CD4-positive, alpha-beta T cell treated with Interleukin-15 for 1 hour (primary cell): Measurements from ENCODE around the gene MAN2A1.
"Not testable (repeated sequence)": the region's sequence is repeated elsewhere in the genome, so short reads cannot be mapped to it uniquely, and the experiment has no call there.

Experiments used
- DNase-seq: peaks from one replicate; pipeline ENCODE4 v3.0.0-alpha.2; 2020

MAN2A1 gene

GRCh38 chr5:109876941-109877669, 187.4 kb downstream of the MAN2A1 start:
- DNase-seq = no peak

DNA sequence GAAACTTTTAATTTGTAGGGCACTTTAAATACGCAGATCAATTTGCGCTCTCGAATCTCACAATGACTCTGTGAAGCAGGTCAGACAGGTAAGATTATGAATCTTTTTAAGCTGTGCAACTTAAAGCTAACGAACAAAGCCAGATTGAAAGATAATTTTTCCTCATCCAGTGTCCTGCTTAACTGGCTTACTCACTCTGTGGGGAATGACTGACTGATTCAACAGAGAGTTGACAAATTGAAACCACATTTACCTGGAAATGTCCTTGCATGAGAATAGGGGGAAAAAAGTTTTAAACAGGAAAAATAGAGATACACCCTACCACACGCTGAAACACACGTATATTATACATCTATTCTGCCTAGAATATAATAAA, 187.9 kb downstream of the MAN2A1 start:
- DNase-seq = no peak

- no peak for DNase-seq
Measured at GRCh38 chr5:109878887-109879286, 189.2 kb downstream of the MAN2A1 start.

GRCh38 chr5:109880907-109881685, 191.4 kb downstream of the MAN2A1 start:
- DNase-seq = no peak

- no peak for DNase-seq
Measured at GRCh38 chr5:109882546-109882945, 192.8 kb downstream of the MAN2A1 start.

DNA sequence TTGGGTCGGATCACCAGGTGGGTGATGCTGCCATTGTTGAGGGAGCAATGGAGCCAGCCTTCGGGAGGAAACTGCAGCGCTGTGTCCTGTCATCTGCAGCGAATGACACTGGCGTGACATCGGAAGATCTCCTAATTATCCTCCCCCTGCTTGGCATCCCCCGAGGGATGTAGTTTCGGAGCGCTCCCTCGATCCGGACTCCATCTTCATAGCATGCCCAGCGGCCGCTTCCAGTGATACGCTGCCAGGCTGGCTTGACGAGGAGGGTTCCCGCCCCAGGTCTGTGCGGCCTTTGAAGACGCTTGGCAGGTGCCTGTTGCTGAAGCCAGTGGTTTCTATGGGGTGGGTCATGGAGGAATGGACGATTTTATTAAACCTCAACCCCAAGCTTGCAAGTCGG, 194.9 kb downstream of the MAN2A1 start:
- no peak for DNase-seq

DNA sequence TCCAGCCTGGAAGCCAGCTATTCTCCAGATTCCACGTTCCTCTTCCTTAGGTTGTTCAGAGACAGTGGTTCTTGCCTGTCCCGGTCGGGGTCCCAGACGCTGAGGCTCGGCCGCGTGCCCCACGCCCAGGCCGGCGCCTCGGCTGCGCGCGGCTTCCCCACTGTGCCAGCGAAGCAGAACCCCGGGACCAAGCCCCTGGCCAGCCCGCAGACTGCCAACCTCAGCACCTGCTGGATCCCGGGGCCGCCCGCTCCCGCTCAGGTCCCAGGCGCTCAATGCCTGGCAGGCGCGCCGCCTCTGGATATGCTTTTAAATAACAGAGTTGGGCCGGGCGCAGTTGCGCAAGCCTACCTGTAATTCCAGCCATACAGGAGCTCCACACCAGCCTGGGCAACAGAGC, 195.5 kb downstream of the MAN2A1 start:
- DNase-seq = no peak

- no peak for DNase-seq
Measured at GRCh38 chr5:109888989-109889388, 199.3 kb downstream of the MAN2A1 start.

GRCh38 chr5:109893271-109893670, 203.5 kb downstream of the MAN2A1 start:
- DNase-seq = not testable (repeated sequence)

DNA sequence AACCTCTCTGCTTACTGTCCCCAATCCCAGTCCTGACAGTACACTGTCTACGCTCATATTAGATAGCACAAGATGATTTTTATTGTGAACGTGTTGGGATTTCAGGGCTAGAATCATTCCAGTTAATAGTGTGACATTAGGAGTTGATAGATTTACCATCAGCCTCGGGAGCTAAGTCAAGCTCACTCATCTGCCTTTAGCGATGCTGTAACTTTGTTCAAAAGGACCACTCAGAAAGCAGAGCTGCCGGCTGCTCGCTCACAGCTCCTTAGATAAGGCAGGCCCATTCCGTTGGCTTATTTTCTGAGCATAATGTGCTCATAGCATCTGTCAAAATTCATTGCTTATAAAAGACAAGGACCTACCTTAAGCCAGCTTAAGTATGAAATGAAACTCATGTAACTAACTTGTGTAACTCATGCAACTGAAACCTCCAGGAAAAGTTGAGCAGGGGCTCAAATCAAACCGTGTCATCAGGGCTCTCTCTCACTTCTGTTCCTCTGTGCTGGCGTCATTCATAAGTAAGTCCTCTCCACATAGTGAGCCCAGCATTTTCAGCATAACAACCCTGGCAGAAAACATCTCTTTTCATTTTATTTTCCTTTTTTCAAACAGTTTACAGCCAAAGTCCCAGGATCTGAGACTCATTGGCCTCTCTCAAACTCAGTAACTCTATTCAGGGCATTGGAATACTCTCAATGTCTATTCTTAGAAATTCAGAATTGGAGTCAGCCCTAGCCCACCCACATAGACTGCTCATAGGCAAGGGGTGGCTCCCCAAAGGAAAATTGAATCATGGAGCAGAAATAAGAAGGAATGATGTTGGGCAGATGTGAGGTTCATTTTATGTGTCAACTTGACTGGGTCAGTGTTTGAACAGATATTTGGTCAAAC, 208.8 kb downstream of the MAN2A1 start:
- no peak for DNase-seq

GRCh38 chr5:109899163-109899535, 209.4 kb downstream of the MAN2A1 start:
- DNase-seq = no peak

DNA sequence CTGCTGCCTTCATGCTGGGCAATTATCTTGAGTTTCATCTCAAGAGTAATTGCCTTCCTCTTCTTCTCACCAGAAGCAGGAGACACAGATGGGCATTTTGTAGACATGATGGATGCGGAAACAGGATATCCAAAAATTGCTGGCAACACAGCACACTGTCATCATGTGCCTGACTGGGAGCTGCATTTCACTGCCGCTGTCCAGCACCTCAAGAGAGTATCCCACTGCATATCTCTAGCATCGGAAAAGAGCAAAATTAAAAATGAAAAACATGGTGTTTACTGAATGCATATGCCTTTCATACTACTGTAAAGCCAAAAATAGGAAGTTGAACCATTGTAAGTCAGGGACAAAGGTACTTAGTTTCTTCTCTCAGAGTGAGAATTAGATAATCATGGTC, 210.7 kb downstream of the MAN2A1 start:
- no peak for DNase-seq

DNA sequence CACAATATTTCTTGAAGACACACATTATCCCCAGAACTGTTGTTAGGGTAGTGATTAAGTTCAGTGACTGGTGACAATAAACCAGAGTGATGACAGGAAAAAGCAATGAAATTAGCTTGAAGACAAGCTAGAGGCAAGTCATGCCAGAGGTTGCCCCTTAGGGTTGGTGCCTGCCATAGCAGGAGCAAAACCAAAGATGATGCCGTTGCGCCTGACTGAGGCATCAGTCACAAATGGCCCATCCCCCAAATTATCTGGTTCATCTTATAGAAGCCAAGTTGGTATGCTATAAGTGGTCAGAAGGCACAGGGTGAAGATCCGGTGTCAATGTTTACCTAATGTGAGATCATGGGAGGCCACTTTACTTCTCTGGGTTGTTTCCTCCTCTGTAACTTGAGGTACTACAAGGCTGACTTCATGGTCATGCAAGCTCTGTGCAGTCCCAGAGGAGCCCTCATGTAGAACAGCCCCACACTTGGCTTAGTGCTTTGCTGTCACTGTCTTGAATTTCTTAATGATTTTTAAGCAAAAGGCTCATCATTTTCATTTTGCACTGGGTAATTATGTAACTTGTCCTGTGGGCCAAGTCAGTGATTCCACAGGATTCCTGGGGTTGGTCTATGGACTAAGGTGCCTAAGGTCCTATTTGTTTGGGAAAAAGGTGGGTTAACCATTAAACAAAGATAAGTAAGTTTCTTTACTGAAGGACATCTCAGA, 211.3 kb downstream of the MAN2A1 start:
- DNase-seq = no peak

GRCh38 chr5:109901628-109901981, 211.9 kb downstream of the MAN2A1 start:
- no peak for DNase-seq

DNA sequence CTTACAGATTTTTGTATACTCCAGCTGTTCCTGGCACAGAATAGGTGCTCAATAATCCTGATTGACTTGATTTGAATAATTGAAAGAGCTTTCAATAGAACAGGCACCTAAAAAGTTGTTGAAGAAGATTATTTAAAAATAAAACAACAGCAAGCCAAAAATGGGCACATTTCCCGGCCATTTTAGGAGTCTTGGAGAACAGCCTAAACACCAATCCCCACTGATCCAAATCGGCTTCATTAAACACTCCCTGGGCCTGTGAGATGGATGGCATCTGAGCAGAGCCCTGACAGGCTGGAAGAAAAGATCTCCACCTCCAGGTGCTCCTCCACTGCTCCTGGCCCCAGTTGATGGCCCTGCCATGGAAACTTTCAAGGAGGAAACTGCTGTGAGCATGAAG, 213.3 kb downstream of the MAN2A1 start:
- no peak for DNase-seq

DNA sequence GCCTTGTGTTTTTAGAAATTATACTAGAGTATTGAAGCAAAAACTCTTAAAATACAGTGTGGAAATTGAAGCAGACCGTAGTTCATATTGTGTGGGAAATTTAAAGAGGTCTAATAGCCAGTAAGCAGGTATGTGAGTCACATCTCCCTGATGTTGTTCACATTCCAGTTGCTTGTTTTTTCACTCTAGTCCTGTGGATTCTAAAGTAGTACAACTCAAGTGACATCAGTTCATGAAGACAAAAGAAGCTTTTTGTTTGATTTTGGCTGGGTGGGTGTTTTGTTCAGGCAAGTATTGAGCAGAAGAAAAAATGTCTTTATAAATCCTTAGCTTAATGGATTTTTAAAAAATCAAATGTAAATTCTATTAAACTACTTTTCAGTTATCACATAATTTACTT, 216.2 kb downstream of the MAN2A1 start:
- DNase-seq = no peak

GRCh38 chr5:109907189-109907588, 217.5 kb downstream of the MAN2A1 start:
- no peak for DNase-seq

- no peak for DNase-seq
Measured at GRCh38 chr5:109907731-109908130, 218.0 kb downstream of the MAN2A1 start.

DNA sequence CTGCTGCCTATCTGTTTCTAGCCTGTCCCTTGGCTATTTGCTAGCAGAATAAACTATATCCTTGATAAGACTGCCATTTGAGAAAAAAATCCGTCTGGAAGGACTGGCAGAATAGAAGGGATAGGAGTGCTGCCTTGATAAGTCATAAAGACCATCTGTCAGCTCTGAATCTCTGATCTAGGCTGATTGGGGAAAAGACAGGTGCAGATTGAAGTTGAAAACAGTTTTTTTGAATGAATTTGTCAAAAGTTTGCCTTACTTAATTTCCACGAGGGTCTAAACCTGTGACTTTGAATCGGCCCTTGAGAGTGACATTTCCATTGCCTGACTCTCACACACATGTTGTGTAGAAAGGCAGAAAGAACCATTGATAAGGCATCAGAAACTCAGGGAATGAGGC, 218.6 kb downstream of the MAN2A1 start:
- no peak for DNase-seq

DNA sequence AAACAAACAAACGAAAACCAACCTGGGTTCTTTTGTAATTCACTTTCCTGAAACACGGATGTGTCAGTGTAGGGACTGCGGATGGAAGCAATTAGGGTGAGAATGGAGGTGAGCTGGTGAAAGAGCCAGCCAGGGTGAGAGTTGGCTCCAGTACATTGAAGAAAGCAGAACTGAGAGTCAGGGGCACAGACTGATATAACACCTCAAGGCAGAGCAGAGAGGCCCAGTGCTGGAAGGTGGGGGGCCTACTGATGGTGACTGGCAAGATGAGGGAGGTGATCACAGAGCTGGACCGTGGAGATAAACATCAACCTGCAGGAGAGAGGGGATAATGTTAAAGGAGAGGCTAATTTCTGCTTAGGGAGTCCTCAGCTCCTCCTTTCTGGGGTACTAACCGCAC, 221.1 kb downstream of the MAN2A1 start:
- no peak for DNase-seq

DNA sequence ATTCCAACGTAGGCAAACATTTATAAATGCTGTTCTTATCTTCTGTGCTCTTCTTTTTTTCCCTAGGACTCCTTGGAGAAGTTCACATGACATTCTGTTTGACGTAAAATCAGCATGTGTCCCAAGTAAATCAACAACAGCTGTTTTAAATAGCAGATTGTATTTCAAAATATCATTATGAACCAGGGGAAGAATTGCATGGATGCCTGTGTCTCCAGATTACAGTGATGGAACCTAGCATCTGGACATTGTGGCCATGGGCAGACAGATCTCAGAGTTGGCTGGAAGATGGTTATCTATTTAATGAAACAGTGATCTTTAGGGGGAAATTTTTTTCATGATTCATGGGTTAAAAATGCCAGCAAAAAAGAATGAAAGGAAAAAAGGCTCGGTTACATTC, 222.0 kb downstream of the MAN2A1 start:
- no peak for DNase-seq

GRCh38 chr5:109914906-109915305, 225.2 kb downstream of the MAN2A1 start:
- no peak for DNase-seq
